ENCODE measurements around the gene REXO4.

The REXO4 gene

GRCh38 chr9:133405508-133406438 lies 12.0 kb downstream of the REXO4 start:
- no peaks in the 10 kb centered on the region for H3K9me3 ChIP-seq
- peaks cover 83% of the 10 kb centered on the region for H4K20me1 ChIP-seq
- peaks cover 97% of the 10 kb centered on the region for H3K36me3 ChIP-seq
- 0 out of 2 replicates have a peak overlapping the region, but pooled peaks have one; percentile 6 for H3K9ac ChIP-seq
- H3K27ac ChIP-seq = no peak overlapping the region
- no peaks in the 10 kb centered on the region for H3K27me3 ChIP-seq
- TF ChIP-seq Cebpa-rat (IDR thresholded peaks at IDR 0.05) = no peak
- no peaks in the 10 kb centered on the region for H3K4me1 ChIP-seq
- H3K4me3 ChIP-seq = no peak overlapping the region
- no peak overlapping the region for H3K4me2 ChIP-seq

GRCh38 chr9:133404454-133405002 lies 13.3 kb downstream of the REXO4 start:
- no peak overlapping the region for H3K4me2 ChIP-seq
- no peak overlapping the region for H3K27ac ChIP-seq
- peaks cover 71% of the 10 kb centered on the region for H4K20me1 ChIP-seq
- H3K9ac ChIP-seq = no peak overlapping the region
- no peaks in the 10 kb centered on the region for H3K4me1 ChIP-seq
- peaks cover 94% of the 10 kb centered on the region for H3K36me3 ChIP-seq
- no peaks in the 10 kb centered on the region for H3K27me3 ChIP-seq
- H3K9me3 ChIP-seq = no peaks in the 10 kb centered on the region
- no peak for TF ChIP-seq Cebpa-rat (IDR thresholded peaks at IDR 0.05)
- no peak overlapping the region for H3K4me3 ChIP-seq

GRCh38 chr9:133403766-133404453 lies 13.9 kb downstream of the REXO4 start:
- no peak overlapping the region for H3K27ac ChIP-seq
- H4K20me1 ChIP-seq = peaks cover 67% of the 10 kb centered on the region
- H3K4me3 ChIP-seq = no peak overlapping the region
- H3K4me2 ChIP-seq = no peak overlapping the region
- TF ChIP-seq Cebpa-rat (IDR thresholded peaks at IDR 0.05) = no peak
- H3K4me1 ChIP-seq = no peaks in the 10 kb centered on the region
- H3K9ac ChIP-seq = no peak overlapping the region
- peaks cover 88% of the 10 kb centered on the region for H3K36me3 ChIP-seq
- no peaks in the 10 kb centered on the region for H3K27me3 ChIP-seq
- H3K9me3 ChIP-seq = no peaks in the 10 kb centered on the region

- no peak for TF ChIP-seq Cebpa-rat (IDR thresholded peaks at IDR 0.05)
- H3K4me1 ChIP-seq = peaks cover 2% of the 10 kb centered on the region; the same call in 1 of the 2 replicates
- no peak overlapping the region for H3K27ac ChIP-seq
- no peak overlapping the region for H3K4me3 ChIP-seq
- H3K4me2 ChIP-seq = no peak overlapping the region
- H4K20me1 ChIP-seq = peaks cover 63% of the 10 kb centered on the region
- H3K27me3 ChIP-seq = no peaks in the 10 kb centered on the region
- peaks cover 76% of the 10 kb centered on the region for H3K36me3 ChIP-seq
- no peak overlapping the region for H3K9ac ChIP-seq
- no peaks in the 10 kb centered on the region for H3K9me3 ChIP-seq
Measured at GRCh38 chr9:133402689-133403088, 15.1 kb downstream of the REXO4 start.

- peaks cover 52% of the 10 kb centered on the region for H4K20me1 ChIP-seq
- peaks cover 13% of the 10 kb centered on the region; the same call in 1 of the 2 replicates for H3K4me1 ChIP-seq
- no peaks in the 10 kb centered on the region for H3K27me3 ChIP-seq
- no peak overlapping the region for H3K9ac ChIP-seq
- H3K4me3 ChIP-seq = no peak overlapping the region
- peaks cover 65% of the 10 kb centered on the region for H3K36me3 ChIP-seq
- no peak for TF ChIP-seq Cebpa-rat (IDR thresholded peaks at IDR 0.05)
- no peak overlapping the region for H3K27ac ChIP-seq
- H3K9me3 ChIP-seq = no peaks in the 10 kb centered on the region
- no peak overlapping the region for H3K4me2 ChIP-seq
Measured at GRCh38 chr9:133401588-133401987, 16.2 kb downstream of the REXO4 start.

GRCh38 chr9:133400292-133400691 lies 17.5 kb downstream of the REXO4 start:
- H3K27ac ChIP-seq = no peak overlapping the region
- peaks cover 17% of the 10 kb centered on the region; the same call in 1 of the 2 replicates for H3K4me1 ChIP-seq
- peaks cover 40% of the 10 kb centered on the region for H4K20me1 ChIP-seq
- no peak overlapping the region for H3K9ac ChIP-seq
- H3K36me3 ChIP-seq = peaks cover 52% of the 10 kb centered on the region
- no peak overlapping the region for H3K4me3 ChIP-seq
- no peaks in the 10 kb centered on the region for H3K27me3 ChIP-seq
- H3K4me2 ChIP-seq = no peak overlapping the region
- no peak for TF ChIP-seq Cebpa-rat (IDR thresholded peaks at IDR 0.05)
- no peaks in the 10 kb centered on the region for H3K9me3 ChIP-seq

GRCh38 chr9:133397895-133398294 lies 19.9 kb downstream of the REXO4 start:
- Histone ChIP-seq H4K20me1 (peaks cover 16% of the 10 kb centered on the region; the same call in 1 of the 2 replicates), H3K27me3 (no peaks in the 10 kb centered on the region), H3K36me3 (peaks cover 28% of the 10 kb centered on the region), H3K9ac (no peak overlapping the region), H3K4me1 (peaks cover 17% of the 10 kb centered on the region; the same call in 1 of the 2 replicates), H3K27ac (no peak overlapping the region), H3K9me3 (no peaks in the 10 kb centered on the region), H3K4me2 (no peak overlapping the region), H3K4me3 (no peak overlapping the region)
- TF ChIP-seq Cebpa-rat (IDR thresholded peaks at IDR 0.05) = no peak

- no peak for TF ChIP-seq Cebpa-rat (IDR thresholded peaks at IDR 0.05)
- Histone ChIP-seq H3K27me3 (no peaks in the 10 kb centered on the region), H3K27ac (no peak overlapping the region), H3K9ac (no peak overlapping the region), H3K9me3 (no peaks in the 10 kb centered on the region), H3K4me3 (no peak overlapping the region), H3K36me3 (peaks cover 22% of the 10 kb centered on the region), H4K20me1 (peaks cover 11% of the 10 kb centered on the region; the same call in 1 of the 2 replicates), H3K4me1 (peaks cover 17% of the 10 kb centered on the region; the same call in 1 of the 2 replicates), H3K4me2 (no peak overlapping the region)
Measured at GRCh38 chr9:133397370-133397769, 20.4 kb downstream of the REXO4 start.

- Histone ChIP-seq H3K4me2 (no peak overlapping the region), H4K20me1 (0 out of 2 replicates have a peak, but pooled peaks cover 7% of the 10 kb centered on the region), H3K27me3 (no peaks in the 10 kb centered on the region), H3K27ac (no peak overlapping the region), H3K36me3 (peaks cover 18% of the 10 kb centered on the region), H3K9ac (no peak overlapping the region), H3K9me3 (no peaks in the 10 kb centered on the region; the same call in 1 of the 2 replicates), H3K4me1 (peaks cover 17% of the 10 kb centered on the region; the same call in 1 of the 2 replicates), H3K4me3 (no peak overlapping the region)
- TF ChIP-seq Cebpa-rat (IDR thresholded peaks at IDR 0.05) = no peak
Measured at GRCh38 chr9:133396952-133397351, 20.9 kb downstream of the REXO4 start.
